K562 (cell line): Measurements from ENCODE around the gene NFKB2. TPM values are rescaled to one million over a fixed set of nuclear protein-coding genes. Genes with fewer than 3 reads are reported as not detected.
A peak's percentile ranks its signal among the peaks of the same experiment; 100 is the strongest.

ENCODE experiments used
- ATAC-seq: fragments of 200-7000 bp; cut with Tn5 transposase; 3 replicates; pipeline ENCODE4 v1.9.1; 2020; ENCODE audit warnings: moderate library complexity
- BruUV-seq: library from RNA; stranded (reverse); fragments of 400-500 nt; replicated peaks from 2 replicates; lab custom pipeline; 2021; lab: Mats Ljungman, UMichigan
- CTCF ChIA-PET: fragments of 300-600 bp; formaldehyde crosslinking; extraction: SDS; loops from one replicate; lab custom pipeline; 2021; ENCODE audit warnings: low intra/inter-chr PET ratio; lab: Yijun Ruan, JAX
- POLR2A ChIA-PET: fragments of 300-600, 350-650 bp; sonication (Branson Sonifier 250); formaldehyde crosslinking; extraction: SDS; loops from one replicate; lab custom pipeline; 2021; ENCODE audit warnings: antibody characterized with exemption, inconsistent platforms; lab: Yijun Ruan, JAX
- DNase-seq, 4 experiments: peaks; one replicate each; pipeline versions ENCODE4 v3.0.0 to v3.0.0-alpha.2; 2011 to 2018; ENCODE audit warnings: low spot score in 3 of 4, mixed read lengths in 3 of 4; ENCODE audit errors: extremely low read depth in 1 of 4
- FAIRE-seq: peaks from 2 replicates; lab custom pipeline; 2011; peaks lifted over from hg19 to GRCh38; lab: Jason Lieb, UNC
- H2AFZ ChIP-seq: 2 replicates; pipeline ENCODE4 v1.6.0; 2011; ENCODE audit warnings: low read depth, low read length, control low read depth, inconsistent platforms
- H3K27ac ChIP-seq: fragments of 200-600 bp; 3 replicates; pipeline ENCODE4 v1.8.0; 2011; ENCODE audit warnings: low read depth, mild to moderate bottlenecking, control low read depth, inconsistent platforms, low read length, moderate library complexity, mixed read lengths; ENCODE audit errors: extremely low read depth
- H3K27me3 ChIP-seq, 2 experiments: fragments of 300-600 bp in 1 of 2; 2 replicates in 1 of 2; 3 replicates in 1 of 2; pipeline versions ENCODE4 v1.6.0 to v1.8.0; 2011; ENCODE audit warnings: inconsistent platforms in 2 of 2, low read length in 2 of 2, mild to moderate bottlenecking in 1 of 2, mixed read lengths in 1 of 2, moderate library complexity in 1 of 2; ENCODE audit not compliant: control insufficient read depth in 2 of 2, insufficient read depth in 2 of 2
- H3K36me3 ChIP-seq: fragments of 300-600 bp; 3 replicates; pipeline ENCODE4 v1.8.0; 2011; ENCODE audit warnings: mild to moderate bottlenecking, low read length, inconsistent platforms; ENCODE audit not compliant: control insufficient read depth, insufficient read depth
- H3K4me1 ChIP-seq, 2 experiments: fragments of 200-600 bp in 1 of 2; replicated peaks in 1 of 2; 2 replicates in 1 of 2; 3 replicates in 1 of 2; pipeline versions ENCODE4 v1.5.1 to v1.8.0; 2011; ENCODE audit warnings: inconsistent platforms in 2 of 2, low read length in 2 of 2, mild to moderate bottlenecking in 1 of 2, mixed read lengths in 1 of 2, moderate library complexity in 1 of 2; ENCODE audit not compliant: control insufficient read depth in 2 of 2, insufficient read depth in 2 of 2
- H3K4me2 ChIP-seq: 2 replicates; pipeline ENCODE4 v1.6.1; 2011; ENCODE audit warnings: low read length, control low read depth, inconsistent platforms, mixed read lengths; ENCODE audit not compliant: insufficient read depth
- H3K4me3 ChIP-seq: fragments of 200-600 bp; sonication (generic), shearing (Covaris generic); 2 replicates; pipeline ENCODE4 v1.5.1; 2016; ENCODE audit warnings: control low read depth, inconsistent platforms
- H3K79me2 ChIP-seq: fragments of 200-600 bp; 3 replicates; pipeline ENCODE4 v1.8.0; 2011; ENCODE audit warnings: low read length, inconsistent platforms; ENCODE audit not compliant: control insufficient read depth, insufficient read depth
- H3K9ac ChIP-seq, 2 experiments: 2 replicates each; pipeline versions ENCODE4 v1.6.0 to v1.6.1; 2011; ENCODE audit warnings: low read depth in 2 of 2, low read length in 2 of 2, control low read depth in 1 of 2, inconsistent platforms in 1 of 2, mild to moderate bottlenecking in 1 of 2, mixed read lengths in 1 of 2; ENCODE audit not compliant: insufficient read depth in 1 of 2
- H3K9me1 ChIP-seq: one replicate; pipeline ENCODE4 v1.6.0; 2011; ENCODE audit warnings: inconsistent platforms, mild to moderate bottlenecking, low read length, moderate library complexity; ENCODE audit not compliant: control insufficient read depth, insufficient read depth
- H3K9me3 ChIP-seq: replicated peaks from 2 replicates; pipeline ENCODE4 v1.5.1; 2011; ENCODE audit warnings: low read depth, low read length, inconsistent platforms; ENCODE audit not compliant: control insufficient read depth, insufficient read depth
- H4K20me1 ChIP-seq: replicated peaks from 2 replicates; pipeline ENCODE4 v1.6.1; 2011; ENCODE audit warnings: low read length, inconsistent platforms, mixed read lengths; ENCODE audit not compliant: control insufficient read depth, insufficient read depth
- MAZ ChIP-seq, 2 experiments: fragments of 450-650 bp in 1 of 2; sonication (generic) in 1 of 2; formaldehyde crosslinking; IDR thresholded peaks in 1 of 2; conservative IDR thresholded peaks in 1 of 2; 2 replicates each; pipeline versions ENCODE4 v1.4.0 to v1.5.0; 2020; ENCODE audit warnings: mild to moderate bottlenecking in 1 of 2, missing genetic modification reagents in 1 of 2
- SPI1 ChIP-seq: IDR thresholded peaks from 2 replicates; pipeline ENCODE4 v1.6.1; 2011; ENCODE audit warnings: low read depth, low read length, control low read depth, borderline replicate concordance
- TRIM24 ChIP-seq, 2 experiments: fragments of 450-650 bp; IDR thresholded peaks; 2 replicates each; pipeline ENCODE4 v1.6.1; 2016
- TRIM28 ChIP-seq: fragments of 450-650 bp; IDR thresholded peaks from 2 replicates; pipeline ENCODE4 v1.6.1; 2017
- ZBTB7A ChIP-seq: IDR thresholded peaks from 2 replicates; pipeline ENCODE4 v1.6.1; 2011; ENCODE audit warnings: low read depth, mild to moderate bottlenecking, low read length, moderate library complexity, borderline replicate concordance; ENCODE audit not compliant: control insufficient read depth
- ZNF316 ChIP-seq: fragments of 450-650 bp; IDR thresholded peaks from 2 replicates; pipeline ENCODE4 v1.6.1; 2016
- WGBS: fragments of 100-300 bp; shearing (Covaris generic); methylation state at CpG from one replicate; pipeline ENCODE4 v1.1.6; 2016; ENCODE audit warnings: low coverage, mixed read lengths; ENCODE audit not compliant: insufficient coverage; ENCODE audit errors: missing lambda C conversion rate; 5-methylcytosine and 5-hydroxymethylcytosine counted together
- in situ Hi-C: fragments of 300-500 bp; cut with MboI; formaldehyde crosslinking; loops from 4 replicates; pipeline ENCODE4 v1.15.0; 2018; ENCODE audit warnings: inconsistent platforms, mixed read lengths
- intact Hi-C: fragments of 100-400 bp; cut with micrococcal nuclease; formaldehyde crosslinking; loops from 2 replicates; pipeline ENCODE4 v1.14.2; 2022
- polyA plus RNA-seq, 8 experiments: library from polyadenylated mRNA; depleted of rRNA in 4 of 8; stranded (reverse) in 5 of 8; unstranded in 3 of 8; fragments of >200 nt; fragmentation: Nextera tagmentation in 2 of 8; fragmentation: Illumina TruSeq in 1 of 8; extraction: Ambion mirVana in 2 of 8; extraction: Trizol in 1 of 8; gene quantifications; 2 replicates each; pipeline versions ENCODE4 v1.2.1 to v1.2.3, GENCODE V29; 2011 to 2014; ENCODE audit warnings: inconsistent platforms in 1 of 8, missing spikeins in 1 of 8
- total RNA-seq, 7 experiments: library from RNA; depleted of rRNA in 6 of 7; stranded (reverse); fragments of >200 nt in 6 of 7; fragmentation: Illumina TruSeq in 2 of 7; extraction: Trizol in 2 of 7; gene quantifications; 2 replicates each; pipeline versions ENCODE4 v1.2.1 to v1.2.3, GENCODE V29; 2011 to 2021; ENCODE audit warnings: low replicate concordance in 1 of 7
- TF ChIP-seq, protein P1 (sequence below): fragments of 250-450 bp; sonication (Bioruptor Pico); IDR thresholded peaks from 2 replicates; pipeline ENCODE4 v1.4.0; 2020; ENCODE audit warnings: mild to moderate bottlenecking, moderate library complexity
- TF ChIP-seq, protein P2 (sequence below): fragments of 250-450 bp; sonication (Bioruptor Pico); IDR thresholded peaks from 2 replicates; pipeline ENCODE4 v1.5.0; 2022; ENCODE audit warnings: mild to moderate bottlenecking
- TF ChIP-seq, protein P3 (sequence below), 2 experiments: fragments of 450-650 bp in 1 of 2; IDR thresholded peaks; 2 replicates each; pipeline ENCODE4 v1.6.1; 2011 to 2017; ENCODE audit warnings: low read depth in 2 of 2, antibody characterized with exemption in 1 of 2, borderline replicate concordance in 1 of 2, low read length in 1 of 2, mild to moderate bottlenecking in 1 of 2, mixed read lengths in 1 of 2; ENCODE audit not compliant: control insufficient read depth in 1 of 2
- TF ChIP-seq, protein P4 (sequence below): IDR thresholded peaks from 2 replicates; pipeline ENCODE4 v1.6.1; 2014; ENCODE audit warnings: antibody characterized with exemption
- TF ChIP-seq, protein P5 (sequence below): fragments of 450-650 bp; formaldehyde crosslinking; IDR thresholded peaks from 2 replicates; pipeline ENCODE4 v1.4.0; 2020; ENCODE audit warnings: mild to moderate bottlenecking, moderate library complexity

Gene NFKB2
- total and polyA plus RNA-seq, 9 of the 15 experiments (the other 6 are each of a cell fraction or from before 2014, with no cell fraction given), result 0.07 to 20.3 (median 7.9) TPM

DNA sequence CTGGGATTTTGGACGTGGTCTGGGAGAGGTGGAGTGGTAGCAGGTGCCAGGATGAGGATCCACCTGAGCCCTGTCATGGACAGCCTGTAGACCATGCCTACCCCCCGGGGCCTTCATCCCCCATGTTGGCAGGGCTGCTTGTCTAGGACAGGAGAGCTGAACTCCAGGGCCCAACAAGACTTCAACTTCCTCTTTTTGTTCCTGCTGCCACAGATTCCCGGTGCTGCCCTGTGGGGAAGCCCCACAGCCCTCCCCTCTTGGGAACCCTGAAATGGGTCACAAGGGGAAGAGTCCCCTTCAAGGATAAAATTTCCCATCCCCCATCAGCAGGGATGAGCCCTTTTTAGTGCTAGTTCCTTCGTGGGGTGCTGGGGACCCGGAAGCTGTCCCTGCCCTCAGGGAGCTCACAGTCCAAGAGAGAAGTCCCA lies 38.1 kb downstream of the NFKB2 start:
- ATAC-seq, result no peak
- intact Hi-C loops (no loop called here), in situ Hi-C loops (loop anchor here (25.0 kb wide), 1 partner anchor 596 kb away; the partner anchor contains the start of gene KCNIP2)
- WGBS, result 24% methylated on average over 3 of the region's 5 CpGs
- peak overlapping the region in 1 of 2 experiments; percentile 85; a peak in 3 of 4 replicates for H3K9ac ChIP-seq
- peaks cover 49% of the 10 kb centered on the region for H3K79me2 ChIP-seq
- H3K4me1 ChIP-seq, result peaks cover 23 to 38% of the 10 kb centered on the region in 2 experiments
- H4K20me1 ChIP-seq, result peaks cover 4% of the 10 kb centered on the region
- peaks cover 16% of the 10 kb centered on the region; the same call in 2 of the 3 replicates for H3K36me3 ChIP-seq
- H2AFZ ChIP-seq, result 0 out of 2 replicates have a peak overlapping the region, but pooled peaks have one; percentile 14
- no peaks in the 10 kb centered on the region for H3K9me1 ChIP-seq
- H3K4me3 ChIP-seq, result no peak overlapping the region
- peak overlapping the region; percentile 88; the same call in 2 of the 3 replicates for H3K27ac ChIP-seq
- ChIA-PET CTCF (no interaction called here), POLR2A (interaction anchor here (0.6 to 1.2 kb wide), 7 partner anchors 9 to 66 kb away, joined by 3 to 5 read pairs (median 3); partner anchors contain the start of gene FBXL15)
- peak overlapping the region; percentile 24 for H3K4me2 ChIP-seq
- no peak for FAIRE-seq
- no TSS peak for BruUV-seq
- no peaks in the 10 kb centered on the region for H3K27me3 ChIP-seq
- DNase-seq, result no peak
- no peaks in the 10 kb centered on the region for H3K9me3 ChIP-seq
- TF ChIP-seq SPI1 (peak; percentile 81), ZNF316 (peak; percentile 52), MAZ (CRISPR knock-in tag; conservative IDR thresholded peaks at IDR 0.05 in 1 of 2, IDR thresholded peaks at IDR 0.05 in 1 of 2) (0 out of 4 replicates have a peak, but pooled peaks of 1 of the 2 experiments have one; percentile 16), TRIM24 (IDR thresholded peaks at IDR 0.05) (peak in 1 of 2 experiments; percentile 28; a peak in 1 of 4 replicates), ZBTB7A (no peak), TRIM28 (0 out of 2 replicates have a peak, but pooled peaks have one; percentile 41)
- TF ChIP-seq, protein P1, sequence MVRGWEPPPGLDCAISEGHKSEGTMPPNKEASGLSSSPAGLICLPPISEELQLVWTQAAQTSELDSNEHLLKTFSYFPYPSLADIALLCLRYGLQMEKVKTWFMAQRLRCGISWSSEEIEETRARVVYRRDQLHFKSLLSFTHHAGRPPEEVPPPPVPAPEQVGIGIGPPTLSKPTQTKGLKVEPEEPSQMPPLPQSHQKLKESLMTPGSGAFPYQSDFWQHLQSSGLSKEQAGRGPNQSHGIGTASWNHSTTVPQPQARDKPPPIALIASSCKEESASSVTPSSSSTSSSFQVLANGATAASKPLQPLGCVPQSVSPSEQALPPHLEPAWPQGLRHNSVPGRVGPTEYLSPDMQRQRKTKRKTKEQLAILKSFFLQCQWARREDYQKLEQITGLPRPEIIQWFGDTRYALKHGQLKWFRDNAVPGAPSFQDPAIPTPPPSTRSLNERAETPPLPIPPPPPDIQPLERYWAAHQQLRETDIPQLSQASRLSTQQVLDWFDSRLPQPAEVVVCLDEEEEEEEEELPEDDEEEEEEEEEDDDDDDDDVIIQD (CRISPR knock-in tag), result no peak
- TF ChIP-seq, protein P2, sequence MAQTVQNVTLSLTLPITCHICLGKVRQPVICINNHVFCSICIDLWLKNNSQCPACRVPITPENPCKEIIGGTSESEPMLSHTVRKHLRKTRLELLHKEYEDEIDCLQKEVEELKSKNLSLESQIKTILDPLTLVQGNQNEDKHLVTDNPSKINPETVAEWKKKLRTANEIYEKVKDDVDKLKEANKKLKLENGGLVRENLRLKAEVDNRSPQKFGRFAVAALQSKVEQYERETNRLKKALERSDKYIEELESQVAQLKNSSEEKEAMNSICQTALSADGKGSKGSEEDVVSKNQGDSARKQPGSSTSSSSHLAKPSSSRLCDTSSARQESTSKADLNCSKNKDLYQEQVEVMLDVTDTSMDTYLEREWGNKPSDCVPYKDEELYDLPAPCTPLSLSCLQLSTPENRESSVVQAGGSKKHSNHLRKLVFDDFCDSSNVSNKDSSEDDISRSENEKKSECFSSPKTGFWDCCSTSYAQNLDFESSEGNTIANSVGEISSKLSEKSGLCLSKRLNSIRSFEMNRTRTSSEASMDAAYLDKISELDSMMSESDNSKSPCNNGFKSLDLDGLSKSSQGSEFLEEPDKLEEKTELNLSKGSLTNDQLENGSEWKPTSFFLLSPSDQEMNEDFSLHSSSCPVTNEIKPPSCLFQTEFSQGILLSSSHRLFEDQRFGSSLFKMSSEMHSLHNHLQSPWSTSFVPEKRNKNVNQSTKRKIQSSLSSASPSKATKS, result no peak
- TF ChIP-seq, protein P3, sequence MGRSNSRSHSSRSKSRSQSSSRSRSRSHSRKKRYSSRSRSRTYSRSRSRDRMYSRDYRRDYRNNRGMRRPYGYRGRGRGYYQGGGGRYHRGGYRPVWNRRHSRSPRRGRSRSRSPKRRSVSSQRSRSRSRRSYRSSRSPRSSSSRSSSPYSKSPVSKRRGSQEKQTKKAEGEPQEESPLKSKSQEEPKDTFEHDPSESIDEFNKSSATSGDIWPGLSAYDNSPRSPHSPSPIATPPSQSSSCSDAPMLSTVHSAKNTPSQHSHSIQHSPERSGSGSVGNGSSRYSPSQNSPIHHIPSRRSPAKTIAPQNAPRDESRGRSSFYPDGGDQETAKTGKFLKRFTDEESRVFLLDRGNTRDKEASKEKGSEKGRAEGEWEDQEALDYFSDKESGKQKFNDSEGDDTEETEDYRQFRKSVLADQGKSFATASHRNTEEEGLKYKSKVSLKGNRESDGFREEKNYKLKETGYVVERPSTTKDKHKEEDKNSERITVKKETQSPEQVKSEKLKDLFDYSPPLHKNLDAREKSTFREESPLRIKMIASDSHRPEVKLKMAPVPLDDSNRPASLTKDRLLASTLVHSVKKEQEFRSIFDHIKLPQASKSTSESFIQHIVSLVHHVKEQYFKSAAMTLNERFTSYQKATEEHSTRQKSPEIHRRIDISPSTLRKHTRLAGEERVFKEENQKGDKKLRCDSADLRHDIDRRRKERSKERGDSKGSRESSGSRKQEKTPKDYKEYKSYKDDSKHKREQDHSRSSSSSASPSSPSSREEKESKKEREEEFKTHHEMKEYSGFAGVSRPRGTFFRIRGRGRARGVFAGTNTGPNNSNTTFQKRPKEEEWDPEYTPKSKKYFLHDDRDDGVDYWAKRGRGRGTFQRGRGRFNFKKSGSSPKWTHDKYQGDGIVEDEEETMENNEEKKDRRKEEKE (IDR thresholded peaks at IDR 0.05; ENCODE audit: borderline replicate concordance in 1 of 2, control insufficient read depth in 1 of 2, low read depth in 2 of 2, low read length in 1 of 2), result no peak
- TF ChIP-seq, protein P4, sequence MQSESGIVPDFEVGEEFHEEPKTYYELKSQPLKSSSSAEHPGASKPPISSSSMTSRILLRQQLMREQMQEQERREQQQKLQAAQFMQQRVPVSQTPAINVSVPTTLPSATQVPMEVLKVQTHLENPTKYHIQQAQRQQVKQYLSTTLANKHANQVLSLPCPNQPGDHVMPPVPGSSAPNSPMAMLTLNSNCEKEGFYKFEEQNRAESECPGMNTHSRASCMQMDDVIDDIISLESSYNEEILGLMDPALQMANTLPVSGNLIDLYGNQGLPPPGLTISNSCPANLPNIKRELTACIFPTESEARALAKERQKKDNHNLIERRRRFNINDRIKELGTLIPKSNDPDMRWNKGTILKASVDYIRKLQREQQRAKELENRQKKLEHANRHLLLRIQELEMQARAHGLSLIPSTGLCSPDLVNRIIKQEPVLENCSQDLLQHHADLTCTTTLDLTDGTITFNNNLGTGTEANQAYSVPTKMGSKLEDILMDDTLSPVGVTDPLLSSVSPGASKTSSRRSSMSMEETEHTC, result no peak
- TF ChIP-seq, protein P5, sequence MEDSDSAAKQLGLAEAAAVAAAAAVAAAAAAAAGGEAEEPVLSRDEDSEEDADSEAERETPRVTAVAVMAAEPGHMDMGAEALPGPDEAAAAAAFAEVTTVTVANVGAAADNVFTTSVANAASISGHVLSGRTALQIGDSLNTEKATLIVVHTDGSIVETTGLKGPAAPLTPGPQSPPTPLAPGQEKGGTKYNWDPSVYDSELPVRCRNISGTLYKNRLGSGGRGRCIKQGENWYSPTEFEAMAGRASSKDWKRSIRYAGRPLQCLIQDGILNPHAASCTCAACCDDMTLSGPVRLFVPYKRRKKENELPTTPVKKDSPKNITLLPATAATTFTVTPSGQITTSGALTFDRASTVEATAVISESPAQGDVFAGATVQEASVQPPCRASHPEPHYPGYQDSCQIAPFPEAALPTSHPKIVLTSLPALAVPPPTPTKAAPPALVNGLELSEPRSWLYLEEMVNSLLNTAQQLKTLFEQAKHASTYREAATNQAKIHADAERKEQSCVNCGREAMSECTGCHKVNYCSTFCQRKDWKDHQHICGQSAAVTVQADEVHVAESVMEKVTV (CRISPR knock-in tag), result no peak
